PFSK-1 (cell line): ENCODE results near the gene RAD51B.

Experiments used
- FOXP2 ChIP-seq: optimal IDR thresholded peaks from 2 replicates; pipeline ENCODE3; 2011; ENCODE audit warnings: borderline replicate concordance, control low read depth, inconsistent platforms; ENCODE audit not compliant: insufficient read depth; ENCODE audit errors: extremely low read length, extremely low read depth
- POLR2AphosphoS5 ChIP-seq: IDR thresholded peaks from 2 replicates; pipeline ENCODE4 v1.6.1; 2012; ENCODE audit warnings: low read depth, mild to moderate bottlenecking, control low read depth, low read length, moderate library complexity
- REST ChIP-seq, 2 experiments: IDR thresholded peaks; 2 replicates each; pipeline versions ENCODE4 v1.6.1 to v1.8.0; 2011 to 2012; ENCODE audit warnings: low read depth in 2 of 2, low read length in 2 of 2, control low read depth in 1 of 2, inconsistent platforms in 1 of 2, mild to moderate bottlenecking in 1 of 2, moderate library complexity in 1 of 2; ENCODE audit not compliant: insufficient read depth in 1 of 2
- SIN3A ChIP-seq: IDR thresholded peaks from 2 replicates; pipeline ENCODE4 v1.6.1; 2012; ENCODE audit warnings: mild to moderate bottlenecking, low read length, moderate library complexity, borderline replicate concordance; ENCODE audit not compliant: insufficient read depth
- TAF1 ChIP-seq: IDR thresholded peaks from 2 replicates; pipeline ENCODE4 v1.6.1; 2012; ENCODE audit warnings: low read length, control low read depth, borderline replicate concordance; ENCODE audit not compliant: insufficient read depth

Gene RAD51B

GRCh38 chr14:67940486-67941455 lies 121.2 kb downstream of the RAD51B start:
- TF ChIP-seq REST (IDR thresholded peaks at IDR 0.05; ENCODE audit: insufficient read depth in 1 of 2, low read depth in 2 of 2, low read length in 2 of 2) (no peak), TAF1 (no peak), POLR2AphosphoS5 (no peak), SIN3A (no peak), FOXP2 (no peak)

- TF ChIP-seq SIN3A (no peak), POLR2AphosphoS5 (no peak), TAF1 (no peak), REST (IDR thresholded peaks at IDR 0.05; ENCODE audit: insufficient read depth in 1 of 2, low read depth in 2 of 2, low read length in 2 of 2) (no peak), FOXP2 (no peak)
Measured at GRCh38 chr14:67941456-67942018, 122.0 kb downstream of the RAD51B start.

- TF ChIP-seq FOXP2 (no peak), POLR2AphosphoS5 (no peak), REST (IDR thresholded peaks at IDR 0.05; ENCODE audit: insufficient read depth in 1 of 2, low read depth in 2 of 2, low read length in 2 of 2) (no peak), SIN3A (no peak), TAF1 (no peak)
Measured at GRCh38 chr14:67942080-67942710, 122.6 kb downstream of the RAD51B start.

- no peak for TF ChIP-seq REST (IDR thresholded peaks at IDR 0.05; ENCODE audit: insufficient read depth in 1 of 2, low read depth in 2 of 2, low read length in 2 of 2)
- TF ChIP-seq FOXP2: no peak
- TF ChIP-seq POLR2AphosphoS5: no peak
- no peak for TF ChIP-seq SIN3A
- no peak for TF ChIP-seq TAF1
Measured at GRCh38 chr14:67943947-67944346, 124.4 kb downstream of the RAD51B start.
